ENCODE results near the gene SPART.

DNA sequence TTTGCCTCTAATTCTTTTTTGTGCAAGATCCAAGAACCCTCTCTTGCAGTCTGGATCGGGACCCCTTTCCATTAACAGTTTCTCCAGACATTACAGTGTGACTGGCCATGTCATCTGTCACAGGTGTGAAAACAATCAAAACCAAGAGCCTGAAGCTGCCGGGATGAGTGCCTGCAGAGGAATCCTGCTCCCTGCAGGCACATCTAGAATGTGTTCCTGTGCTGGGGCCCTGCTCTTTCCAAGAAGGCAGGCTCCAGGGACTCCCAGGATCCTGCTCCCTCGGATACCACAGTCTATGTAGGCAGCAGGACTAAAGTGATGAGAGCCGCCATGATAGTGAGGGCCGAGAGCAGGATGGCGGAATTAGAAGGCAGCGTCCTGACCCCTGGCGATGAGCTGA is 87.4 kb downstream of the SPART start:
- TF ChIP-seq, protein P1, sequence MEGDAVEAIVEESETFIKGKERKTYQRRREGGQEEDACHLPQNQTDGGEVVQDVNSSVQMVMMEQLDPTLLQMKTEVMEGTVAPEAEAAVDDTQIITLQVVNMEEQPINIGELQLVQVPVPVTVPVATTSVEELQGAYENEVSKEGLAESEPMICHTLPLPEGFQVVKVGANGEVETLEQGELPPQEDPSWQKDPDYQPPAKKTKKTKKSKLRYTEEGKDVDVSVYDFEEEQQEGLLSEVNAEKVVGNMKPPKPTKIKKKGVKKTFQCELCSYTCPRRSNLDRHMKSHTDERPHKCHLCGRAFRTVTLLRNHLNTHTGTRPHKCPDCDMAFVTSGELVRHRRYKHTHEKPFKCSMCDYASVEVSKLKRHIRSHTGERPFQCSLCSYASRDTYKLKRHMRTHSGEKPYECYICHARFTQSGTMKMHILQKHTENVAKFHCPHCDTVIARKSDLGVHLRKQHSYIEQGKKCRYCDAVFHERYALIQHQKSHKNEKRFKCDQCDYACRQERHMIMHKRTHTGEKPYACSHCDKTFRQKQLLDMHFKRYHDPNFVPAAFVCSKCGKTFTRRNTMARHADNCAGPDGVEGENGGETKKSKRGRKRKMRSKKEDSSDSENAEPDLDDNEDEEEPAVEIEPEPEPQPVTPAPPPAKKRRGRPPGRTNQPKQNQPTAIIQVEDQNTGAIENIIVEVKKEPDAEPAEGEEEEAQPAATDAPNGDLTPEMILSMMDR (conservative IDR thresholded peaks at IDR 0.05; ENCODE audit: low read depth, low read length): no peak
- no peak for TF ChIP-seq EZH2 (IDR thresholded peaks at IDR 0.05; ENCODE audit: low read length, unreplicated experiment)

Measured in PC-3 (cell line).